Neural progenitor cell (in vitro differentiated cells): ENCODE measurements around the gene REEP1.

Experiments used
- CTCF ChIP-seq: fragments of 200-600 bp; sonication (generic); IDR thresholded peaks from 2 replicates; pipeline ENCODE4 v1.5.1; 2017; ENCODE audit warnings: antibody characterized with exemption, mild to moderate bottlenecking
- EZH2 ChIP-seq: fragments of 200-600 bp; sonication (generic); IDR thresholded peaks from 2 replicates; pipeline ENCODE4 v1.6.1; 2017; ENCODE audit warnings: antibody characterized with exemption, mild to moderate bottlenecking, moderate library complexity

GRCh38 chr2:86307431-86307830 is 30.0 kb downstream of the REEP1 start:
- TF ChIP-seq CTCF, result no peak
- no peak for TF ChIP-seq EZH2
